ENCODE measurements around the gene OPCML. TPM values are rescaled to one million over a fixed set of nuclear protein-coding genes. Genes with fewer than 3 reads are reported as not detected.

The OPCML gene
- total RNA-seq, 1 experiment from 2014 or later, result 0.94 TPM

- H3K9me3 ChIP-seq (ENCODE audit: control insufficient read depth, low read depth, low read length), result no peaks in the 10 kb centered on the region
- H3K79me2 ChIP-seq (ENCODE audit: insufficient read depth, low read length), result no peaks in the 10 kb centered on the region
- H3K4me1 ChIP-seq (ENCODE audit: insufficient read depth, low read length), result no peaks in the 10 kb centered on the region
- no peaks in the 10 kb centered on the region for H4K20me1 ChIP-seq (ENCODE audit: control insufficient read depth, insufficient read depth, insufficient read length)
- H3K23ac ChIP-seq (ENCODE audit: insufficient read length, low read depth, low read length), result no peak overlapping the region
- H4K91ac ChIP-seq (ENCODE audit: insufficient read length, low read depth, low read length), result no peak overlapping the region
- H3K36me3 Mint-ChIP-seq (ENCODE audit: insufficient read depth in 1 of 3, low read depth in 3 of 3), result no peaks in the 10 kb centered on the region
- H4K5ac ChIP-seq (ENCODE audit: insufficient read length, low read depth, low read length), result no peak overlapping the region
- no peak overlapping the region for H2AFZ ChIP-seq (ENCODE audit: low read length)
- no peak overlapping the region for H2BK5ac ChIP-seq (ENCODE audit: insufficient read length, low read length)
- H3K56ac ChIP-seq (ENCODE audit: insufficient read length, low read depth, low read length), result no peak overlapping the region
- no peak overlapping the region for H3T11ph ChIP-seq (ENCODE audit: low read length)
- no peak overlapping the region for H4K8ac ChIP-seq (replicated peaks; ENCODE audit: insufficient read length, low read depth, low read length)
- no peak overlapping the region for H3K4ac ChIP-seq (ENCODE audit: low read depth, low read length)
- no peak overlapping the region for H3K9ac ChIP-seq (ENCODE audit: extremely low read depth, insufficient read length, low read length)
- no peak overlapping the region for H2AK5ac ChIP-seq (ENCODE audit: insufficient read length, low read length)
- H3K9me3 Mint-ChIP-seq, result no peaks in the 10 kb centered on the region; a peak in 1 of 5 replicates
- H2BK12ac ChIP-seq (ENCODE audit: insufficient read length, low read depth, low read length), result no peak overlapping the region
- no peak overlapping the region for H2BK120ac ChIP-seq (ENCODE audit: low read depth, low read length, poor library complexity, severe bottlenecking)
- H3K27me3 ChIP-seq (ENCODE audit: insufficient read depth, low read length), result no peaks in the 10 kb centered on the region
- no peak overlapping the region for H2BK20ac ChIP-seq (ENCODE audit: low read depth, low read length, poor library complexity, severe bottlenecking)
- no peak for TF ChIP-seq CTCF (conservative IDR thresholded peaks at IDR 0.05)
- no peak overlapping the region for H3K18ac ChIP-seq (ENCODE audit: insufficient read length, low read depth, low read length)
- H3K4me2 ChIP-seq (ENCODE audit: insufficient read depth, insufficient read length, low read length), result no peak overlapping the region
- no peak overlapping the region for H2BK15ac ChIP-seq (ENCODE audit: low read depth, low read length)
- no CpG with 5 or more reads among the region's 6 CpGs for WGBS (ENCODE audit: extremely low coverage, insufficient read length, low lambda C conversion rate)
- H3K27ac ChIP-seq (ENCODE audit: insufficient read length, low read depth, low read length), result no peak overlapping the region
- H3K27ac Mint-ChIP-seq, result no peak overlapping the region
- no peaks in the 10 kb centered on the region for H3K79me1 ChIP-seq (ENCODE audit: insufficient read depth, low read depth, low read length, poor library complexity, severe bottlenecking)
- H3K4me1 Mint-ChIP-seq, result peaks cover 35 to 36% of the 10 kb centered on the region in 2 experiments
- no peak overlapping the region for H3K4me3 Mint-ChIP-seq
- no peak for DNase-seq
- H3K27me3 Mint-ChIP-seq (ENCODE audit: low read depth), result peaks cover 1% of the 10 kb centered on the region; the same call in 1 of the 2 replicates
- no peaks in the 10 kb centered on the region for H3K23me2 ChIP-seq (ENCODE audit: insufficient read length, low read depth, low read length, poor library complexity, severe bottlenecking)
- H3K14ac ChIP-seq (ENCODE audit: insufficient read depth, low read length), result no peak overlapping the region
Measured at GRCh38 chr11:132644520-132645239, 887.6 kb downstream of the OPCML start.

Data from H9 (cell line).